AG10803 (cell line): ENCODE measurements around the gene TMEM201.
"Not testable (repeated sequence)": the region's sequence is repeated elsewhere in the genome, so short reads cannot be mapped to it uniquely, and the experiment has no call there.

Experiments used
- DNase-seq: peaks from one replicate; pipeline ENCODE4 v3.0.0; 2010; ENCODE audit warnings: low read depth
- H3K4me3 ChIP-seq: 2 replicates; pipeline ENCODE4 v1.5.1; 2011; ENCODE audit warnings: mild to moderate bottlenecking, low read length, control low read depth
- CTCF ChIP-seq: conservative IDR thresholded peaks from 2 replicates; pipeline ENCODE4 v1.5.1; 2011; ENCODE audit warnings: mild to moderate bottlenecking, low read length, control low read depth, inconsistent platforms

Gene TMEM201

DNA sequence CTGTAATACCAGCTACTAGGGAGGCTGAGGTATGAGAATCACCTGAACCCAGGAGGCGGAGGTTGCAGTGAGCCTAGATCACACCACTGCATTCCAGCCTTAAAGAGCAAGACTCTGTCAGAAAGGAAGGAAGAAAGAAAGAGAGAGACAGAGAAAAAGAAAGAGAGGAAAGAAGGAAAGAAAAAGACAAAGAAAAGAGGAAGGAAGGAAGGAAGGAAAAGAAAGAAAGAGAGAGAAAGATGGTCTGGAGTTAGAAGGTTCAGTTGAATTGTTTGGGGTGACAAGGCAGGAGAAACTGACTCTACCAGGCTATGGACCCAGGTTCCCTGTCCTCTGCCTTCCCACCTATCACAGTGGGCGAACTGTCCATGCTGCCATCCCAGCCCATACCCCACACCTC, 35.4 kb downstream of the TMEM201 start:
- no peak overlapping the region for H3K4me3 ChIP-seq
- no peak for DNase-seq
- TF ChIP-seq CTCF, result no peak

DNA sequence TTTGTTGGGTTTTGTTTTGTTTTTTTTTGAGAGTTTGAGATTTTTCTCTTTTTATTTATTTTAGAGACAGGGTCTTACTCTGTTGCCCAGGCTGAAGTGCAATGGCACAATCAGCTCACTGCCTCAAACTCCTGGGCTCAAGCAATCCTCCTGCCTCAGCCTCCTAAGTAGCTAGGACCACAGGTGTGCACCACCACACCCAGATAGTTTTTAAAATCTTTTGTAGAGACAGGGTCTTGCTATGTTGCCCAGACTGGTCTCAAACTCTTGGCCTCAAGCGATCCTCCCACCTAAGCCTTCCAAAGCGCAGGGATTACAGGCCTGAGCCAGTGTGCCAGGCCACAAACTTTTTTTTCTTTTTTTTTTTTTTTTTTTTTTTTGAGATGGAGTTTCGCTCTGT, 36.3 kb downstream of the TMEM201 start:
- not testable (repeated sequence) for DNase-seq, H3K4me3 ChIP-seq

- no peak overlapping the region for H3K4me3 ChIP-seq
- no peak for DNase-seq
- TF ChIP-seq CTCF, result no peak
Observed at GRCh38 chr1:9626201-9626608, 37.5 kb downstream of the TMEM201 start.

GRCh38 chr1:9628541-9629444, 40.1 kb downstream of the TMEM201 start:
- no peak overlapping the region for H3K4me3 ChIP-seq
- no peak for TF ChIP-seq CTCF

DNA sequence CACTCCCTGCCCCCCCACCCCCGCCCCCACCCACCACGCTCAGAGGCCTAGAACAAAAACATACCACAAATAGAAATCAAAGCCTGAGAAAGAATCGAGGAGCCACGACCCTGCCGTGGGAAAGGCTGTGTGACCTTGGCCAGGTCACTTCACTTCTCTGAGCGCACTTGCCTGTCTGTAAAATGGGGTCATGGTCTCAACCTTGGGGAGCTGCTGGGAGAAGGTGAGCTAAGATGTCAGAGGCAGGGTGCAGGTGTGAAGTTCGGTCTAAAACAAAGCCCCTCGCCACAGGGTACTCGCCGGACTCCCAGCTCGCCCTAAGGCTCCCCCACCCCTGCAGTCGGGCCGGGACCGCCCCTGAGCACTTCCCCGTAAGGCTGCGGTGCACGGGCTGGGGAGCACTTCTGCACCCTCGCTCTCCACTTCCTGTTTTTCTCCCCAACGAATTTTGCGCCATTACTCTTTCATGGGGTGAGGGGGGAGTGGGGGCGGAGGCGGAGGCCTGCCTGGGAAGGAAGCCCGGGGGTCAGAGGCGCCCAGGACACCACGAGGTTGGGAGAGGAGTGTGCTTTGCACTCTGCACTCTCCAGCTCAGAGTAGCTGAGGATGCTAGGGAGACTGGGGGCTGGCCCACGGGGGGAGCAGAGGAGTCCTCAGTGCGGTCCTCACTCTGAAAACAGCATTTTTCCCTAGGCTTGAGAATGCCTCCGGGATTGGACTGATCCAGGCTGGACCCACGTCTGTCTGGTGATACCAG, 40.9 kb downstream of the TMEM201 start:
- TF ChIP-seq CTCF, result no peak
- H3K4me3 ChIP-seq, result no peak overlapping the region
- DNase-seq, result no peak

More at GRCh38 chr1:9628541-9629444, 40.1 kb downstream of the TMEM201 start:
- no peak for DNase-seq

DNA sequence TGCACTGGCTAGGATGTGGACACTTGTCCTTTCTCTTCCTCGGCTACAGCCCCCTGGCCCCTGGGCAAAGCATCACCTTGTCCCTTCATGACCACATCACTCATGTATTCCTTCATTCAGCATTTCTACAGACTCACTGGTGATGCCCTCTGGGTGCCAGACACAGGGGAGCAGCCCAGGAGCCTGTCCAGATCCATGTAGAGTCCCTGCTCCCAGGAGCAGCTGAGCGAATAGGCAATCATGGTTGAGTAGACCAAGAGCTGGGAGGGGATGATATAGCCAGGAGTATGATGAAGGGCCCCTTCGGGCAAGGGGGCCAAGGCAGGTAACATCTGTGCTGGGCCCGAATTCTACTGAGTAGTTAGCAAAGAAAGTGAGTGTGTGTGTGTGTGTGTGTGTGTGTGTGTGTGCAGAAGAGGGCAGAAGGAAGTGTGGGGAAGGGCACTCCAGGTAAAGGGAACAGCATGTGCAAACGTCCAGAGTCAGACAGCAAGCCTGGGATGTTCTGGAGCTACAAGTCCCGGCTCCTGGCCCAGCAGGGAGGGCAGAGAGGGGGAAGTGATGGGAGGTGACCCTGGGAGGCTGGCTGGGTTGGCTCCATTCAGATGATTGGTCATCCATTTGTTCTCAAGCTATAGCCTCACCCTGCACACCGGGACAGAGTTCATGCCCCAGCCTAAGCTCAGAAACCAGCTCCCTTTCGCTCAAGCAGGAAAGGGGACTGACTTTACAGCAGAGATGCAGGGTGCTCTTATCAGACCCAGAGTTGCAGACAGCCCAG, 41.8 kb downstream of the TMEM201 start:
- no peak overlapping the region for H3K4me3 ChIP-seq
- DNase-seq, result no peak
- no peak for TF ChIP-seq CTCF

GRCh38 chr1:9631613-9632012, 42.9 kb downstream of the TMEM201 start:
- no peak for TF ChIP-seq CTCF
- H3K4me3 ChIP-seq, result no peak overlapping the region
- DNase-seq, result no peak
